Renal pelvis (tissue), 4 donors: ENCODE data around the gene PHACTR1. TPM values are rescaled to one million over a fixed set of nuclear protein-coding genes. Genes with fewer than 3 reads are reported as not detected.
A peak's percentile ranks its signal among the peaks of the same experiment; 100 is the strongest.

Experiments used
- DNase-seq: peaks from one replicate; pipeline ENCODE4 v3.0.0-alpha.2; 2013
- polyA plus RNA-seq, 3 donors: library from polyadenylated mRNA; unstranded; fragments of 120-200 nt; gene quantifications; one replicate each; pipeline ENCODE4 v1.2.1, GENCODE V29; 2013; ENCODE audit not compliant: insufficient read length in 3 of 3

PHACTR1 gene
- polyA plus RNA-seq, 3 donors: 12.5 to 23.6 (median 17.9) TPM

DNA sequence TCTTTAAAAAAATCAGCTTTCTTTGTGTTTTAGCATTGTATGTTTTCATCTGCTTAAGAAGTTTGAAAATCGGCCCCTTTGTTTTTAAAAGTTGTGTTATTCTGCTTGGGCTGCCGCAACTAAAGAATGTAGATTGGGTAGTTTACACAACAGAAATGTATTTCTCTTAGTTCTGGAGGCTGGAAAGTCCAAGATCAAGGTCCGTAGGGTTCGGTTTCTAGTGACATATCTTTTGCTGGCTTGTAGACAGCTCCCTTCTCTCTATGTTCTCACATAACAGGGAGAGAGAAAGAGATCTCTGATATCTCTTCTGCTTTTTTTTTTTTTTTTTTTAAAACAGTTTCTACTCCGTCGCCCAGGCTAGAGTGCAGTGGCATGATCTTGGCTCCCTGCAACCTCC is 473.1 kb downstream of the PHACTR1 start:
- no peak for DNase-seq

DNA sequence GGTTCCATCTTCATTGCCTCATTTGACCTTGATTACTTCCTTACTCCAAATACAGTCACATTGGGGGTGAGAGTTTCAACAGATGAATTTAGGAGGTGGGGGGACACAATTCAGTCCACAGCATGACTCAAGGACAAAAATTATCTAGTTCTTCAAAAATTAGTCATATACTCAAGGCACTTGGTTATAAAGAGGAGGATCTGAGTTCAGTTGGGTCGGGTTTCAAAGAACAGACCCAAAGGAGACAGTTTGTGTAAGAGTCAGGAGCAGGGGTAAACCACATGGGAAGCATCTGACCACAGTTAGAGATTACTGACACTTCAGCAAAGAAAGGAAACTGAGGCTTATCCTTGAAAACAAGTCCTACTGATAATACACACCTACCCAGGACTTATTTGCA is 473.8 kb downstream of the PHACTR1 start:
- no peak for DNase-seq

DNA sequence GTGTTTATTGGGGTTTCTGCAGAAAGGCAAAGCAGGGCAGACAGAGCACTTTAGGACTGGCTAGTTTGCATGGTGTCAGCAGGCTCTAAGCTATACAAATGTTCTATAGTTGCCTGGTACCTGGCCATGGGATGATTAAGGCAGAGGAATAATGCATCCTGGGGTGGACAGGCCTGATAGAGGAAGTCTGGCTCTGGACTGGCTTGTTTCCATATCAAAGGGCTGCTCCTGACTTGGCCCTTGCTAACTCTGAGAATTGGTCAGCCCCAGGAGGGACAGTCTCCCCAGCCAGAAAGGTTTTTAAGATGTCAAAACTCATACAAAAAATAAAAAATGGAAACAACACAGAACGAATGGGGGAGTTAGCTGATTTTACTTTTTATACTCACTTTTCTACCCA is 474.9 kb downstream of the PHACTR1 start:
- DNase-seq: no peak

DNA sequence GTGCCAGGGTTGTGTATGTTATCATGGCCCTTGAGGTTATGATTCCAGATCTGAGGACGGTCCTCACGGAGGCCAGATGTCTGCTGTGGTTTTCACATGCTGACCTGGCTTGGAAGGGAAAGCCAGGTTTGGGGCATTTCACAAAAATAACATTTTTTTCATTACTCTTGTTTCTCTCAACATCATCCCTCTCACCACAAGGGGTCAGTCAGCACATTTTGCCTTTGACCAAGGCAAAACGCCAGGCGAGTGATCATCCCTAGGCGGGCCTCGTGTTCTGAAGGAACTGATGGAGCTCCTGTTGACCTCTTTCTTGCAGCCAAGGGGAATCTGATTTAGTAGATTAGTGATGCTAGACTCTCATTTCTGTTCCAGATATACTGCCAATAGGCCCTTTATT is 478.3 kb downstream of the PHACTR1 start:
- peak; percentile 39 for DNase-seq

DNA sequence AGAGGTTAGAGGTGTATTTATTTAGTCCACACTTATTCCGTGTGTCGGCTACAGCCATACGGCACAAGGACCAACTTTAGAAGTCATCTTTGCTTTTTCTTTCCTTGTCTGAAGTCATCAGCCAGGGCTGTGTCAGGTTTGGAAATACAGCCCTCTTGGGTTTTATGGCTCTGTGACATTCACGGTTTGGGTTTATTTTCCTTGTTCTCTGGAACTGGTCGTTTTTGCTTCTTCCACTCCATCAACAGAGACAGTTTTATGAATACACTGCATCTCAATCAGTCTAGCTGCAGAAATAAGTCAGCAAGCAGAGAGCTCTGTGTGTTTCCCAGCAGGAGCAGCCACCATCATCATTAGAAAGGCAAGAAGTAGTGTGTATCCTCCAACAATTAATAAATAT is 479.2 kb downstream of the PHACTR1 start:
- peak; percentile 69 for DNase-seq

DNA sequence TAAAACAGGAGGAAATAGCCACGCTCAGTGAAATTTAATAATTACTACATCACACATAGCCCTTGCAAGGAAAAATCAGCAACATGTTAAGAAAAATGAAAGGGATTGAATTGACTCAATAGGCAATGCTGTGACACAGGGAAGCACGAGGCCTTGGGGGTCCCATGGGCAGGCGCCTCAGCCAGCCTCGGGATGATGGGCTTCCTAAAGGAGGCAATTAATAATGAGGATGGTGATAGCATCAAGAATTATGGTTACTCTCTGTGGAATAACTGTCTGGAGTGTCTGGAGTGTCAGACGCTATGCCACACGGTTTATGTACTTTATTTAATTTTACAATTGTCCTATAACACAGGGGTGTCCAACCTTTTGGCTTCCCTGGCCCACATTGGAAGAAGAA is 481.6 kb downstream of the PHACTR1 start:
- DNase-seq: no peak

DNA sequence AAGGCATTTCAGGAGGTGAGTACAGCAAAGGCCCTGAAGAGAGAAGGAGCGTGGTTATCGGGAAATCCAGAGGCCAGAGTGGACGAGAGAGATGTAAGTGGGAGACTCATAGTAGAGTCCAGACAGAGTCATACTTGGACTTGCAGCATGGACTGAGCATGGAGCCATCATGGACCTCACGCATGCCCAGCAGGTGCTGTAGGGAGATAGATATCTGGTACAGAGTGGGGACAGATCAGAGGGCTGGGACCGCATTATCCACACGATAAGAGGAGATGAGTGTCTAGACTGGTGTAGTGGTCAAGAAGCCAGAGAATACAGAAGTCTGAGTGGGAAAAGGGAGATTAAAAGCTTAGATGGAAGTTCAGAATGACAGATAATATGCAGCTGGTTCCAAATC is 484.8 kb downstream of the PHACTR1 start:
- DNase-seq: no peak

DNA sequence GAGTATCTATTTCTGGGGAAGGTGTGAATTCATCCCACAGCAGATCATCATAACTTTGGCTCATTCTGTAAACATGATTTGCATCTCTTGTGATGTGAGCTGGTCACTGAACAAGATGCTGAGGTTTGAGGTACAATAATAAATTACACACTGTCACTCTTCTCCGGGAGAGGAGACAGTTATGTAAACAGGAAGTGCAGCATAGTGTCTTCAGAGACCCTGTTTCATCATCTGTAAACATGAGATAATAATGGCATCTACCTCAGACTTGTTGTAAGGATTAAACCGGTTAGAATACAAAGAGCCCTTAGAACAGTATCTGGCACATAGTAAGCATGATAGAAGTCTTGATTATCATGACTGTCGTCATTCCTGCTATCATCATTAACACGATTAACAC is 486.6 kb downstream of the PHACTR1 start:
- DNase-seq: no peak

DNA sequence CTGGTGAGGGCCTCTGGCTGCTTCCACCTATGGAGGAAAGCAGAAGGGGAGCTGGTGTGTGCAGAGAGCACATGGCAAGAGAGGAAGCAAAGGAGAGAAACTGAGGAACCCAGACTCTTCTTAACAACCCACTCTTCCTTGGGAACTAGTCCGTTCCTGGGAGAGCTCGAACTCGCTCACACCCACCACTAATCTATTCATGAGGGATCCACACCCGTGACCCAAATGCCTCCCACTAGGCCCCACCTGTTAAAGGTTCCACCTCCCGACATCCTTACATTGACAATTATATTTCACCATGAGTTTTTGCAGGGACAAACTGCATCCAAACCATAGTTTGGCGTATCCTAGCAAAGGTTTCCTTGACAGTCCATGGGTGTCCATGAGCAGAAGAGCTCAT is 488.5 kb downstream of the PHACTR1 start:
- no peak for DNase-seq

DNA sequence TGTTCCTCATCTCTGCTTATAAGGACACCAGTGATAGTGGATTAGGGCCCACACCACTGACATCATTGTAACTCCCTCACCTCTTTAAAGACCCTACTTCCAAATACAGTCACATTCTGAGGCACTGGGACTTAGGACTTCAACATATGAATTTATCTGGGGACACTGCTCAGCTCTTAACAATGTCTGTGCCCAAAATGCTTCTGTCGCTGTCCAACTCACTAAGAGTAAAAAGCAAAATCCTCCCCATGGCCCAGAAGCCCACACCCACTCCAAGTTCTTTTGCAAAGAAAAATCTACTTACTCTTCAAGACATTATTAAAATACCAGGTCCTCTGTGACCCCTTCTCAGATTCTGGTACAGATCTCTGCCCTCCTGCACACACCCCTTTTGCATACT is 495.5 kb downstream of the PHACTR1 start:
- no peak for DNase-seq

DNA sequence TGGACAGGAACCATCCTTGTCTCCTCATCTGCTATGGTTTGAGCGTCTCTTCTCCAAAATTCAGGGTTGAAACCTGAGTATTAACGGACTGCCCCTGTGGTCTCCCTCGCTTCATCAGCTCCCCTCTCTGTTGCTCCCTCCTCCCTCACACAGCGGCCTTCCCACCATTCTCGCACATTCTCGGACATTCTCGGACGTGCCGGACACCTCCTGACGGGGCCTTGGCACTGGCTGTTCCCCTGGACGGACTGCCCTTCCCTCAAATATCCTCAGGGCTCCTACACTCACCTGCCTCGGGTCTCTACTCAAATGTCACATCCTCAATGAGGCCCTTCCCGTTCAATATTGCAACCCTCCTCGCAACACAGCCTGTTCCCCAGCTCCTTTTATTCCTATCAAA is 496.0 kb downstream of the PHACTR1 start:
- no peak for DNase-seq

DNA sequence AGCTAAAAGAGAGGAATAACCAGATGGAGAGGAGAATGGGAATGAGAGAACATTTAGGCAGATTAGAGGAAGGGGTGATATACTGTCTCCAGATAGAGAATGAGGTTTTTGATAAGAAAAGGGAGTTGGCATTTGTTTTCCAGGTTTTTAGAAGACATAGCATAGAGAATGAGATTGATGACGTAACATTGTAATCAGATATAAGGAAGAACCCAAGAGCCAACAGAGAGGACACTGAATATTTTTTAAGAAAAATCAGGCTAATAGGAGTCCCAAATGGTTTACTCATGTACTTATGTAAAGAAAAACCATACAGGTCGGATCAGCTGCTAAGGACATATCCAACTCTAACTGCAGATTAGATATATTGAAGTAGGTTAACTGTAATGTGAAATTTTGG is 498.8 kb downstream of the PHACTR1 start:
- DNase-seq: no peak

DNA sequence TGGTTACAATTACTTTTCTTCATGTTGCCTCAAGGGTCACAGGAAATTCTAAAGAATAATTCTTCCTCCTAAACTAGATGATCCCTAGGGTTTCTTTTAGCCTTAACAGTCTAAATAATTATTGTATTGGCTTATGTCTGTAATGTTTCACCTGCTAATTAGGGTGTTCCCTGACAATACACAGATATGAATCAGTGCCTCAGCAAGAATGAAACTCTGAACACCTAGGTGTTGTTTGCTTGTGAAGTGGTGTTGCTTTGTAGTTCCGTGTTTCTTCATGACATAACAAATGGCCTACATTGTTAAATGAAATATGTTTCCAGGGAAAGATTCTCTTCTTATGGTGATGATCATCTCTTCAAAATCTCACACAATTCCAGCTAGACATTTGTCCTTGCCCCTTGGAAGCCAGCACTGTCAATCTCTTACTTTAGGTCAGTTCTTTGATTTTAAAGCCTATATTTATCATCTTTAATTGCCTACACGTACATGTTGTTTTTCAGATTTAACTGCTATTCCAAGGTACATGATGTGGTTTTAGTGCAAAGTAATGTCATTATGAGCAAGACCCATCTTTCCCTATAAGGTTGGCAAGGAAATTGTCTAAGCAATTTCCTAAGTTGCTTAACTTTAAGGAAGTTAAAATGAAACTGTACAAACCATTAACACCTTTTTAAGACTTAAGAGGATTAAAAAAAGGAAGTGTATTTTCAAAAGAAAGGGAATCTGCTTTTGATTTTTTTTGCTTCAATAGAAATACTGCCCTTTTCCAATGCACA is 499.9 kb downstream of the PHACTR1 start:
- DNase-seq: no peak

DNA sequence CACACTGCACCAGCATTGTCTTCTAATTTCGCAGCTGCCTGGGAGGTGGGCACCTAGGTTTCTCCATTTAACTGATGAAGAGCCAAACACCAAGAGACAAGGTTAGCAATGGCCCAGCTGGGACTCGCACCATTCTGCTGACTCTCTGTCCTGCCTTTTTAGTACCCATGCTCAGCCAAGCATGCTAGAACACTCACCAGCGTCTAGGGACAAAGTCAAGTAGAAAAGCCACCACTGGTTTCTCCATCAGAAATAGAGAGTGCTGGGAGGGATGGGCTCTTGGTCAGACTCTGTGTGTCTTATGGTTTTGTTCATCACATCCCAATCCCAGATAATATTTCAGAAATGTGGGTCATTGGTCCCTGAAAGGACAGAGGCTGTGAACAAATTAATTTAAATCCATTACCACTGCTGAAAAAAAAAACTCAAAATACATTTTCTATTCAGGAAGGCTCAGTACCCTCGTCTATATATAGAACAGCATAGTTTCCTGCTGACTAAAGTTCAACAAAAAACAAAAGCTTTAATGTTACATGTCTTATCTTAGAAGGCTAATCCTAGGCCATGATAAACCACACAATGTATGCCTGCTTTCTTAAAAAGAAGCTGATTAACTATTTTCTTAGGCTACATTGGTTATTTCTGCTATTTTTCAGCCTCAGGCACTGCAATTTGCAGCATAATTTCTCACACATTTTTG is 500.8 kb downstream of the PHACTR1 start:
- DNase-seq: no peak

DNA sequence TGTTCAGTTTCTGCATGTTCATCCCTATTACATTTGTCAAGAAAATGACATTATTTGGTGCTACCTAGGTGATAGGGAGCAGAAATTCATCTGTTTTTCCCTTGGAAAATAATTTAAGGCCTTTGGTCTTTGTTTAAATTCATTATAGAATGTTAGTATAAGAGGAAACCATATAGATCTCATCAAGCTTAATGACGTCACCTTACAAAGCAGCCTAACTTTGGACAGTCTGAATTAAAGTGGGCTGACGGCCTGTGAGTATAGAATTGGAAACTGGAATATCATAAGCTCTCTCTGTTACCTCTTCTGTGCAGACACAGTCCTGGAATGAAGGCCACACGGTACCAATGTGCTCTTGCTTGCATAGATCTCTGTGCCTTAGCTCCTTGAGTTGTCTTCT is 503.7 kb downstream of the PHACTR1 start:
- DNase-seq: no peak

DNA sequence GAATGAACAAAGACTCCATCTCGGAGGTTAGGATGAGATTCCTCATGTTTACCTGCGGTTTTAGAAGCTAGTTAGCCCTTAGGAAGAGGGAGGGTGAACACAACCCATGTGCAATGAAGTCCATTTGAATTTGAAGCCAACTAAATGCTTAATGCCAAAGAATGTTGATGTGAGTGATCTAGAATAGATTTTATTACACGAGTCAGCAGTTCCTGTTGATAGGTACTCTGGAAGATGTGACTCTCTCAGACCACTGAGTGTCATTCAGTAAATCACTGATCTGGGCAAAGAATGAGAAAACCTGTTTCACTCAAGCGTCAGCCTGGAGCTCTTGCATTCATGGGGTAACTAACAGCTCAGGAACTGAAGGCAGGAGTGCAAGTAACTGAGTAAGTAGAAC is 505.5 kb downstream of the PHACTR1 start:
- no peak for DNase-seq

DNA sequence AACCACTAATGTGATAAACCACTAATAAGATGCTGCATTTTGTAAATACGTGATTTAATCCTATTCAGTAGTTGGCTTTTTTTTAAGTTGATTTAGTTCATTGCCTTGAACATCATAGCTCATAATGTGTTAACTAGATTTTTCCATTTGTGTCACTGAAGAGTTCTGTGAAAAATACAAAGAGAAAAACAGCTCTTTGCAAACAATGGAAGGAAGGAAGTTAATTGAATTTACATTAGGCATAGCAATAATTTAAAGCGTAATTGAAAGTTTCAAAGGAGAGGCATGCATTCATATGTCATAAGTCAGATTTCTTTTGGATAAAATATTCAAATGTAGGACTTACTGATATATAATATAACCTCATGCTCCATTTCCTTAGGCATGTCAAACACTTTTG is 509.5 kb downstream of the PHACTR1 start:
- no peak for DNase-seq

DNA sequence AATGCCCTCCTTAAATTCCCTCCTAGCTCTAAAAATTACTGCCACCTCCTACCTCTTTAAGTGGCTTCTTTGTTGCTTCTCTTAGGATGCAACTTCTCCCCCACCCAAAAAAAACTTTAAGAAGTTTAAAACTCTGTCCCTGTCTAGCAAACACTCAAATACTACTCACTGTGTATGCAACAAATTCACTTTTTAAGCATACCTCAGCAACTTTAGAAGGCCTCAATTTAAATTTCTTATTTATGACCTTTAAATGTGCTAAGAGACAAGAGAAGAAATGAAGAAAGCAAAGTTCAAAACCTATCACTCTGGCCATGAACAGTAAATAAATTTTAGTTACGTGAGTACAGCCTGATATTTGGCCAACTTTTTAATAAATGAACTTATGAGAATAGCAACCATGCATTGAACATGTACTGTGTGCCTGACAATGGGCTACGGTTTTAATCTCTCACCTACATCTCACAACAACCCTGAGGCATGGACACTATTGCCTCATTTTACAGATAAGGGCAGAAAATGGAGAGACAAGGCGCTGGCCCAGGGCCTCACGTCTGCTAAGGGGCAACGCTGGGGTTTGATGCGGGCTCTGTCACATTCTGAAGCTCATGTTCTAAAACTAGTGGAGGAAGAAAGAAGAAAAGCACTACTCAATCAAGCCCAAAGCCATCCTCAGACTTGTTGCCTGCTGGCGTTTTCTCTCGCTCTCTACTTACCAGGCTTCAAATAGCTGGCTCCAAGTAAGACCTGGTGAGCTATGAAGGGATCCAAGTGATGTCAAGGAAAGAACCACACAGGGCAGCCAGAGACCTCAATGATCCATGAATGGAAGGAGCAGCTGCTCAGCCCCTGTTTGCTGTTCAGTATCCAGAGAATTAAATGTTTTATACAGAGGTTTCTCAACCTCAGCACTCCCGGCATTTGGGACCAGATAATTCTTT is 512.0 kb downstream of the PHACTR1 start:
- no peak for DNase-seq

DNA sequence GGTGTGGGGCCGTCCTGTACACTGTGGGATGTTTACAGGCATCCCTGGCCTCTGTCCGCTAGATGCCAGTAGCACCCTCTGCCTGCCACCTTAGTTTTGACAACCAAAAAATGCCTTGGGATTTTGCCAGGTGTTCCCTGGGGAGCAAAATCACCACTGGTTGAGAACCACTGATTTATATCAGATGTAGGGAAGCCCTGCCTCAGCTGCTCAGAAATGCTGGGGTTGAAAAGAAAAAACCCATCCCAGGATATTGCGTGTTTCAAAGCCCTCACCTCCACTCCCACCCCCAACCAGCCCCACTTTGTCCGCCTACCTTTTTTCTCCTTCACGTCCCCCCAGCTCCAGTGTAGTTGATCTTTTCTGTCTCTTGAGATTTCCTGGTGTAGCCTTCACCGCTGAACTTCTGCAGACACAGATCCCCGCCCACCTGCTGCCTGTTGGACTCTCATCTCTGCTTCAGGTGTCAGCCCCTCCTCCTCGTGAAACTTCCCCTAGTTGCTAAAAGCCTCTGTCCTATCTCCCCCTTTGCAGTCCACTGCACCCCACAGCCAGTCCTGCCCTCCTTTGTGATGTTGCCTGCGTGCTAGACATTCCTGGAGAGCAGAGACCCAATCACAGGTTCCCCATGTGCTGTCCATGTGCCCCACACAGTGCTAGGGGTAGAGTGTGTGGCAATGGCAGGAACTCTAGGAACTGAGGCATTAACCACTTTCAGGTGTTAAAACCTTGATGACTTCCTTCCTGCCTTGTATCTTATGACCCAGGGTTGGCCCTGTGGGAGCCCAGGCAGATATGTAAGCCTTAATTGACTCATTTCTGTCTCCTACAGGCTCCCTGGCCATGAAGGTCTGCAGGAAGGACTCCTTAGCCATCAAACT is 512.9 kb downstream of the PHACTR1 start:
- no peak for DNase-seq

DNA sequence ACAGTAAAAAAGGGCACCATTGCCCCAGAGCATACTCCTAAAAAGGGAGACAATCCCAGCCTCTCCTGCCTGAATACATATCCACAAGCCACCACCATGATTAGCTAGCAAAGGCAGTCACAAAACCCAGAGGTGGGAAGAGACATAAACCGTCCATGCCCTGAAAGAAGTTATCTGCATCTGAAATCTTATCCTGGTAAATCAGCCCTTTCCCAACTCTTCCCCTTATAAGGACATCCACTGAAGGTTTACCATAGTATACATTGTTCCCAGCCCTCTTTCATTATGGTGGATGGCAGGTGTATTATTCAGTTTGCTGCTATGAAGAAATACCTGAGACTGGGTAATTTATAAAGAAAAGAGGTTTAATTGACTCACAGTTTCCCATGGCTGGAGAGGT is 516.5 kb downstream of the PHACTR1 start:
- no peak for DNase-seq

DNA sequence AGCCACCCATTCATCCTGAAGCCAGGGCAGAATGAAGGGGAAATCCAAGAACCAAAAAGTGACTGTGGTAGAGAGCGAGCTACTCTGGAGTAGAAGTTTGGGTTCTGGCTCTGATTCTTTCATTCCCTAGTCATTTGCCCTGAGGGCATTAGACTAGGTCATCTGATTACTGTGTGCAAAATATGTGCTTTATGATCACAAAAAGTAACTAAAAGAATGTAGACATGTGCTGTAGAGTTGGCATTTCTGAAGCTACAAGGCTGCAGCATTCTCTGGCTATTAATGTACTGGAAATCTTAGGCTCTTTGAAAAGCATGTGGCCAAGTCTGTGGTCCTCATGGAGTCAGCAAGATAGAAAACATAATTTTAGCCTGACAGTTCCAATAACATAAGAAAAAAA is 517.6 kb downstream of the PHACTR1 start:
- no peak for DNase-seq

DNA sequence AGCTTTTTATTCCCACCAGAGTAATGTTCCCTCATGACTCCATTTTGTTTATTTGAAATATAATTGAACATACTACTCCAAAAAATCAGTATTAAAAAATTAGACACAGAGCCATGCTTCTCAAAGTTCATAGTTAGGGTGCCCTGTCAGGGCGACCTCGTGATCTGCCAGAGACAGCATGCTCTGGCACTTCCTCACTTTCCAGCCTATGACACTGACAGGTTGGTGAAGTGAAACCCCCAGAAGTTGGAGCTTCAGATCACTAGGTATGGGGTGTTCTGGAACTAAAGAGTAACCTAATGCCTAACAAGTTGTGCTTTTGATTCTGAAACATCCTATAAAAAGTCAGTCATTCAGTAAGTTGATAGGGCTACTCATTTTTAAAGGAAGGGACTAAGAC is 518.8 kb downstream of the PHACTR1 start:
- no peak for DNase-seq
